Stimulated activated CD8-positive, alpha-beta memory T cell treated with anti-CD3 and anti-CD28 coated beads, Interleukin-2, amount 100 ng/mL, for 48 hours (primary cell): ENCODE data around the gene USH2A.

Experiments used
- DNase-seq, 2 donors: peaks; one replicate each; pipeline ENCODE4 v3.0.0-alpha.2; 2020; ENCODE audit warnings: low read depth in 2 of 2

The USH2A gene

GRCh38 chr1:215786997-215787396, 636.3 kb downstream of the USH2A start:
- DNase-seq: no peak

DNA sequence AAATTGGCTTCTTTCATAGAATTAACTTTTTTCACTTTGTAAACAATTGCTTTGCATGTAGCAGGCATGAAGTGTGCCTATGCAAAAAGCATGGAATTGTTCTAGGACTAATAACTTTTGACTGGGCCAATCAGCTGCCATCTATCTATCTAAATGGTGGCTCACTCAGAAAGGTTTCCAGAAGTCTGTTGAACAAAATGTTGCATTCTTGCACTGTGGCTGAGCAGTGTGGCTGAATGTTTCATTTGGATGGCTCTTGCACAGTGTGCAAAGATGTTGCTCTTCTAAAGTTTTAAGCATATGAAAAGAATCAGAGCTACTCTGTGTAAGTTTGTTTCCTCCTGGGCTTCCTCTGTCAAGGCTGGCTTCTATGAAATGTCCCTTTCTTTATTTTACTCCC, 642.6 kb downstream of the USH2A start:
- no peak for DNase-seq

GRCh38 chr1:215780139-215780538, 643.1 kb downstream of the USH2A start:
- no peak for DNase-seq

DNA sequence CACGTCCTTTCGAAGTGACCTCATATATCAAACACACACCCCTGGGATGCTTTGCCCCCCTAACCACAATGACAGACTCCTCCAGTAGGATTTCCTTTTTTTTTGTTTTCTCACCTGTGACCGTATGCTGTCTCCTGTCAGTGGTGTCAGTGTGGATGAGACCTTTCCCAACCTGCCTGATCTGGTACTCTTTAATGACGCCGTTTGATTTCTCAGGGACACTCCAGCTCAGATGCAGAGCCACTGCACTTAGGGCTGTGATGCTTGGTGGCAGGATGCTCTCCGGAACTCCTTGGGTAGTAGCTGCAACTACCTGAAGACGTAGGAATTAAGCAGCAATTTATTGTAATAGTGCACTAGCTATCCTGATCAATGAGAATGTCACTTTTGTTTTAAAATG, 643.5 kb downstream of the USH2A start:
- DNase-seq: no peak

DNA sequence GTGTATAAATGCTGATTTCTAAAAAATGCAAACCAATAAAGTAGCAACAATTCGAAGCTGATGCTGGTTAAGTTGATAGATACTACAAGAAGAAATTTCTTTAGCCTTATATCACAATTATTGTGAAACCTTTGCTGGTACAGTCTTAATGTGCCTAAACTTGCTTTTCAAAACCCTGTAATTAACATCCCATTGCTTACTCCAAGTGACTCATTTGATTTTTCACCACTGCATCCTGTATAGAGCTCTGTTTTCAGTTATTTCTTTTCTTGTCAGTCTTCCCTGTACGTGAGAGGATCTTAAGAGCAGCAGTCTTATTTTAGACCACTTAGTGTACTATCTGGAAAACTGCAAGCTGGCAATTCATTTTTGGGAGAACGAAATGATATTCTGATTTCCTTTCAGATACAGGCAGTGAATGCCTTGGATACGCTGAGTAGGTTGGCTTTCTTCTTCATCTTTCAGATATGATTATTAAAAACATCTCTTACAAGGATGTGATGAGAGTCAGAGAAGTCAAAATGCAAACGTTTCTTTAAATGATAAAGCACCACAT, 645.8 kb downstream of the USH2A start:
- no peak for DNase-seq

DNA sequence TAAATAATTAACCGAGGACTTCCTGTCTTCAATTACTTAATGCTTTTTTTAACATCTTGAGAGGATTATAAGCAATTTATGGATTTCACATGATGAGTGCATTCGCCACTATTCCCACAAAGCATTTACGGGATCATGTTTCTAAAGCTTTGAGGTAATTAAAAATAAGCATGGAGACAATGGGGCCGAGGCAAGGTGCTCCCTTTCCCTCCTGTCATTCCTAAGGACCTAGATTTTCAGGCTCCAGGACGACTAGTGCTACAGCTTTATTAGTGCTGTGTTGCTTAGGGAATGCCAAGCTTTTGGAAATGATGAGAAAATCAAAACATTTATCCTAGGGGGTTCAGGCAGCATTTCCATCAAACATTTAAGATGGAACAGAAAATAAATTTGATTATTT, 646.9 kb downstream of the USH2A start:
- no peak for DNase-seq

- DNase-seq: no peak
Observed at GRCh38 chr1:215772151-215772550, 651.1 kb downstream of the USH2A start.

GRCh38 chr1:215768303-215768702, 654.9 kb downstream of the USH2A start:
- DNase-seq: no peak

DNA sequence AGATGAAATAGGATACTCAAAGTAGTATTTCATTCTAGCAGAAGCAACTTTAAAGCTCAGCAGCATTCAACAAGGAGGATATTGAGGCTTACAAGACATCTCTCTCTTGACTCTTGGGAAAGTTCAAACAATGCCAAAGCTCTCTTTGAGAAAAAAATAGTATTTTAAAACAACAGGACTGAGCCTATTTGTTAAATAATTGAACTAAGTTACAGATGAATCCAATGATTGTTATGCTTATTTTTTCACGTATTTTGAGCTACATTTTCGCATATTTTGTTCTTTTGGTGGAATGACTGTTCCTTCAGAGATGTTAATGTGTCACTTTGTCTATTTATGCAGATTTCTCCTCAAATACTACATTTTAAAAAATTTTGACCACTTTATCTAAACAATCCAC, 655.5 kb downstream of the USH2A start:
- no peak for DNase-seq

DNA sequence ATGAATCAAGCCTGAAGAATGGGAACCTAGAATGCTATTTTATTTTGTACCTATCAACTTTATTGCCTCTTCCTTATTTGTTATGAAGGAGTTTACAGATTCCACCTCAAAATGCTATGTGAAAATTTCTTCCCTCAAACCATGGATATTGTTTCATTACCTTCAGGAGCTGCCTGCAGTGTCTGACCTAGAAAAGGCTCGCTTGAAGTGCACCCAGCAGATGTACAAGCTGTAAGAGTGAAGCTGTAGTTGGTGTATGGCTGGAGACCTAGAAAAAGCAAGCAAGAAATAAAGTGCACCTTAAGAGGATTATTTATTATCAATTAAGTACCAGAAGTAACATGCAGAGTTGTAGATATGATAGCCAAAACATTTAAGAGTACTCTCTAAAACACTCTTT, 656.7 kb downstream of the USH2A start:
- DNase-seq: no peak

DNA sequence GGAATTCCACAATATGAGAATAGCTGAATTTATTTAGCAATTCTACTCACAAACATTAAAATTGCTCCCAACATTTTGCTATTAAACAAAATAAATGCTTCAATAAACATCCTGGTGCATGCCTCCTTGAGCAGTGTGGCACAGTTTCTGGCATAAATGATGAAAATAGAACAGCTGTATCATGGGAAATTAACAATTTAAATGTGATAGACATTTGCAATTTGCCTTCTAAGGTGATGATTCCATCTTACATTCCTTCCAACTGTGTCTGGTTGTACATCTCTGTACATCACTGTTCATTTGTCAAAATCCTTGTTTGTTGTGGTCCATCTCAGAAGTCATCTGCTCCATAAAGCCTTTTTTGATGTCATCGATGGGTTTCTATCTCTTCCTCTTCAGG, 657.4 kb downstream of the USH2A start:
- DNase-seq: no peak

DNA sequence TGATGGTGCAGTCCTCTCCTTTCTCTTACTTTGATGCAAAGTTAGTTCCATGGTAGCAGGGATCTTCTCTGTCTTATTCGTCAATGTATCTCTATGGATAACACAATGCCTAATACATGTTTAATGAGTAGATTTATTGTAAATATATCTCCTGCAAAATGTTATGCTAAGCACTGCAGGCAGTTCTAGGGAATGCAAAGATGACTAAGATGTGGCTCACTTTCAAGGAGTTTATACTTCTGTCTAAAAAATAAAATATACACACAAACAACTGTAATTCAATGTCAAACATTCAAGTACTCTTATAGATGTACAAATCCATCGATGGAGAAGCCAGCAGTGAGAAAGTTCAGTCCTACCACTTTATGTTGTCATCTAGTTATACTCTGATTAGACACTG, 661.8 kb downstream of the USH2A start:
- no peak for DNase-seq

DNA sequence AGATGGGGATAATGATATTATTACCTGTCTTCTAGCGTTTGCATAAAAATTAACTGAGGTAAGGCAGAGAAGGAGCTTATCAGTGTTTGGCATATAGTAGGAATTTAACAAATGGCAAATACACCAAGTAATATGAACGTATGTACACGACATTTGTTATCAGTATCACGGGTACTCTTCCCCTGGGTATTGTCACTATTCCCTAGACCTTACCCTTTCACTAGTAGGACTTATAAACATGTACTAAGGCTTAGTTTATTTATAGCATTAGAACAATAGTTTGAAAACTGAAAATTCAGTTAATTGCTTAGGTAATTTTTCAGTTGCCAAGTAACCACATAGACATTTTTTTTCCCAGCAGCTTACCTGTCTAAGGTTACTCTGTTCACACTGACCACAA, 669.1 kb downstream of the USH2A start:
- DNase-seq: no peak

DNA sequence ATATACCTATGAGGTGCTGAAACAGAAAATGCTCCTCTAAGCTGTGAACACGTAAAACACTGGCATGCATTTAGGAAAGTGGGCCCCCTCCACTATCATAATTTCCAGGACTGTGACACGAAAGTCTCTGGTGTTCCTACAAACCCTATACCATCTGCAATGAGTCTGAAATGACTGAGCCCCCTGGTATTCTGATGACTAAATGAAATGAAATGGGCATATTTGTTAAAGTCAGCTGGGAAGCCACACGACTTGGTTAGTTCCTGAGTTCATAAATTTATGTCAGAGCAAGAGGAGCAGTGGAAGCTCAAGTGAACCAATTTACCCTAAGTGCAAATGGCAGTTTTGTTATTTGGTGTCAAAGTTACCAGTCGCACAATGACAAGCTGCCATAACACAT, 673.8 kb downstream of the USH2A start:
- DNase-seq: no peak

GRCh38 chr1:215748431-215748830, 674.8 kb downstream of the USH2A start:
- DNase-seq: no peak

DNA sequence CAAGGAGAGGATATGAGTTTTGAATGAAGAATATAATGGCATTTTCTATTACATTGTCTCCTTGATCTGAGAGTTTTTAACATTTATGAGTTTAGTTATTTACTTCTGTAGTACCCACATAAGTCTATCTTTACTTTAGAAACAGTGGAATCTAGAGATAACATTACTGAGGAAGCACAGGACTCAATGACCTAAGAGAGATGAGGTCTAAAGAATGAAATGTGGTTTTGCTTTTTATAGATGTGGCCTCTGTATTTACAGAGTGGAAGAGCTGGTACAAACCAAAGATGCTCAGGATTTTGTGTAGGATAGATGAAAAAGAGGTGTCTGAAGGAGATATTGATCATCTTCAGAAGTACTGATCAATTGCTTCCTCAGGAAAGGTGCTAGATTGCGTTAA, 678.8 kb downstream of the USH2A start:
- no peak for DNase-seq

GRCh38 chr1:215739025-215739424, 684.2 kb downstream of the USH2A start:
- no peak for DNase-seq

DNA sequence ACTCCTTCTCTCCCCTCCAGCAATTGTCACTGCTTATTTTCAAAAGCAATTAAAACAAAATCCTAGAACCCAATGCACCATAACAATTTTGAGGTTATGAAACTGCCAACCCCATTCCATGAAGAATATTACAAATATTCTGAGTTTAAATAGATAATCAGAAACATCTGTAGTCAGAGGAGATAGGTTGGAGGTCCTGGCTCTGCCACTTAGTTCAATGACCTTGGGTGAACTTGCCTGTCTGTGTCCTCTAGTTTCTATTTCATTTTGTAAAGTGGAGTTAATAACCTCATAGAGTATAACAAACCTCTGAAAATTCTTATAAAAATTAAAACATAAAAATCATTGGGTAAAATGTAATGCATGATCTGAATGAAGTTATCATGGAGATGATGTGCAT, 691.5 kb downstream of the USH2A start:
- no peak for DNase-seq

DNA sequence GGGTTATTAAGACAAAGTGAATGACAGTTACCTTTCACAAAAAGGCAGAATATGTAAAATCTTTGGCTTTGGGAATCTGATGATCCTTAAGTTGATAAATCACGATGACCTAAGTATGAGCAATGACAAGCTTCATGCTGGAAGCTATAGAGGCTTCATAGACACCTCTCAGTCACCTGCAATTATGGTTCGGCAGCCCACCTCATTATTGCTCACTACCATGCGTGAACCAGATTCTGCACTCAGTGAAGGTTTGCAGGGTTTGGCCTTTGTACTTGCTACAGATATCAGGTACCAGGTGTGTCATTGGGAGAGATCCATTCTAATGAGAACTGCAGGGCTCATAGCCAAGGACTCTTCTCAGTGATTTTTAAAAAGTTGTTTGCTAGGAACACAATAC, 692.6 kb downstream of the USH2A start:
- DNase-seq: no peak

DNA sequence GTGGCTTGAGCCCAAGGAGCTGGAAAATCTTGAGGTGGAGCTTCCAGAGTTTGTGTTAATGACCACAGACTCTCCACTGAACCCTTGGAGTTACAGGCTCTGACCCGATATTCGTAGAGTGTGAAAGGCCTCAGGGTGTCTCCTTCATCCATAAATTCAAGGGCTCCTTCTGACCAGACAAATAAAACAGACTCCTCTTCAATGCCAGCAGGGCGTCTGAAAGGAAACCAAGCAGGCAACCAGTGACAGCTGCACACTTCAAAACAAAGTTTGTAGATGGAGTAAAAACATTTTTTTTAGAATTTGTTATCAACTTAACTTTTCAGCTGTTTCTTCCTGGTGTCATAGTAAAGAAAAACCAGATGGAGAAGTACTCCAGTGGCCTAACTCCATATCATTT, 695.1 kb downstream of the USH2A start:
- DNase-seq: no peak

DNA sequence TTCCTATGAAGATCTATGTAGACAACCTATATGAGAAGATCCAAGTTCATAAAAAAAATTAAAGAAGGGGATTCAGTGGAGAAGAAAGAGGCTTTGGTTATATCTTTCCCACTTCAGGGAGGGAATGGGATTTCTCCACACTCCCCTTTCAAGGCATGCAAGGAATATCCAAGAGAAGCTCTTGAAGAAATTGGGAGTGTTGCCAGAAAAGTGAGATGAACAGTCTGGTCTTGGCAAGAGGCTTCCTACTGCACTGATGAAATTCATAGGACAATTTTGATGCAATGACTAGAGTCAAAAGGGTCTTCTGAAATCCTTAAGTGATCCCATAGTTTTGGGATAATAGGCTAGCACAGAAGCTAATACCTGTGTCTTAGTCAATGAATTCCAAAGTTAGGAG, 703.1 kb downstream of the USH2A start:
- DNase-seq: no peak

- no peak for DNase-seq
Observed at GRCh38 chr1:215719552-215719951, 703.7 kb downstream of the USH2A start.

DNA sequence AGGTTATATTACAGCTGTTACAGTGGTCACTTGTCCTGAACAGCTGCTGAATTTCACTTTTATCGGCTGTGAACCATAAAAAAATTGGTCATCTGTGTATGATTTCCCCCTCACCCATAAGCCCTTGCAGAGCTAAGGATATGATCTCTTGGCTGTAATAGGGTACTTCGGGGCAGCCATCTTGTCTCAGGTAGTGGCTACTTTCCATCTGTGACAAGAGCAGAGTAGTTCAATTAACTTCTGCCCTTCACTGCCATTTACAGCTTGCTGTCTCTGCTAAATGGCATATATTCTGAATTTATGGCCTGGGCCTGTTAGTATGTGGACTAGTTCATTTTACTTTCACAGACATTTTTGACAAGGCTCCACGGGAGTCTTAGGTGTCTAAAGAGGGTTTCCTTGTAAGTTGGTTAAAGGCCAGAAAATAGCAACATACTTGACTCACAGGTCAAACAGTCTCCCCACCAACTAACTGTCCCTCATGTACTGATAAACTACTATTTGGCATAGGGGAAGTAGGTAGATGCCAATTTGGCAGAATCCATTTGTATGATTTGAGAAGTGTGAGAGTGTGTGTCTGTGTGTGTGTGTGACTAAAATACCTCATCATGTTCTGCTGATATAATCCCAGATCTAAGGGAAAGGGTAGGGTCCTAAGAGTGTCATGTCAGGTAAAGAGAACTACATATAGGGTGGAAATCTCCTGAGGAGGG, 704.5 kb downstream of the USH2A start:
- DNase-seq: no peak
